ENCODE results near the gene PLXNA4.

DNA sequence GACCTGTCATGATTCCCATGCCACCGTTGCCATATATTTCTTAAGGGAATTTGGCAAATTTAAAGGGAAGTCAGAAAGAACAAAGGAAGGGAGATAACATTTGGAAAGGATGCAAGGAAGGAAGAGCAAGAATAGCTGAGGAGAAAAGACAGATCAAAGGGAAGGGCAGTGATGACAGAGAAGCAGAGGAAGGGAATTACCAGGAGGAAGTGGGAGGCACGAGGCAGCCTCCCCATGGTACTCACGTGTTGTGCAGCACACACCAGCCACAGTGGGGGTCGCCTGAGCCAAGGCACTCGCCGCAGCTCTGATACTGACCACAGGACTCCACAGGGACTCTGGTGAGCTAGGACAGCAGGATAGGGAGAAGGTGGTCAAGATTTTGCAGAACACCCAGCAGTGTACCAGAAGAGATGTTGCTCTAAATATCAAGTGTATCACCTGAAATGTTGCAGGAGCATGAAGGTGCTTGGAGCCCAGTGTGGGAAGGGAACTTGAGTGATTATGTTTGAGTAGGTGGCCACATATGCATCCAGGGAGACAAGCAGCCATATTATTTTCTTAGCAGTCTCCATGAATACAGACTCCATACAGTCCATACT is 335.3 kb downstream of the PLXNA4 start:
- TF ChIP-seq, protein P1, sequence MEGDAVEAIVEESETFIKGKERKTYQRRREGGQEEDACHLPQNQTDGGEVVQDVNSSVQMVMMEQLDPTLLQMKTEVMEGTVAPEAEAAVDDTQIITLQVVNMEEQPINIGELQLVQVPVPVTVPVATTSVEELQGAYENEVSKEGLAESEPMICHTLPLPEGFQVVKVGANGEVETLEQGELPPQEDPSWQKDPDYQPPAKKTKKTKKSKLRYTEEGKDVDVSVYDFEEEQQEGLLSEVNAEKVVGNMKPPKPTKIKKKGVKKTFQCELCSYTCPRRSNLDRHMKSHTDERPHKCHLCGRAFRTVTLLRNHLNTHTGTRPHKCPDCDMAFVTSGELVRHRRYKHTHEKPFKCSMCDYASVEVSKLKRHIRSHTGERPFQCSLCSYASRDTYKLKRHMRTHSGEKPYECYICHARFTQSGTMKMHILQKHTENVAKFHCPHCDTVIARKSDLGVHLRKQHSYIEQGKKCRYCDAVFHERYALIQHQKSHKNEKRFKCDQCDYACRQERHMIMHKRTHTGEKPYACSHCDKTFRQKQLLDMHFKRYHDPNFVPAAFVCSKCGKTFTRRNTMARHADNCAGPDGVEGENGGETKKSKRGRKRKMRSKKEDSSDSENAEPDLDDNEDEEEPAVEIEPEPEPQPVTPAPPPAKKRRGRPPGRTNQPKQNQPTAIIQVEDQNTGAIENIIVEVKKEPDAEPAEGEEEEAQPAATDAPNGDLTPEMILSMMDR (IDR thresholded peaks at IDR 0.05; ENCODE audit: low read depth, low read length), result no peak
- no peak for TF ChIP-seq EZH2phosphoT487 (IDR thresholded peaks at IDR 0.05; ENCODE audit: low read depth)
